HG03354 (cell line): ENCODE results near the gene TUSC2.
"Not testable (repeated sequence)": the region's sequence is repeated elsewhere in the genome, so short reads cannot be mapped to it uniquely, and the experiment has no call there.

ENCODE experiments used
- ATAC-seq: cut with Tn5 transposase; IDR thresholded peaks from one replicate; pipeline ENCODE4 v1.9.1; 2021; ENCODE audit warnings: mild to moderate bottlenecking; ENCODE audit not compliant: unreplicated experiment, poor library complexity, severe bottlenecking

TUSC2 gene

DNA sequence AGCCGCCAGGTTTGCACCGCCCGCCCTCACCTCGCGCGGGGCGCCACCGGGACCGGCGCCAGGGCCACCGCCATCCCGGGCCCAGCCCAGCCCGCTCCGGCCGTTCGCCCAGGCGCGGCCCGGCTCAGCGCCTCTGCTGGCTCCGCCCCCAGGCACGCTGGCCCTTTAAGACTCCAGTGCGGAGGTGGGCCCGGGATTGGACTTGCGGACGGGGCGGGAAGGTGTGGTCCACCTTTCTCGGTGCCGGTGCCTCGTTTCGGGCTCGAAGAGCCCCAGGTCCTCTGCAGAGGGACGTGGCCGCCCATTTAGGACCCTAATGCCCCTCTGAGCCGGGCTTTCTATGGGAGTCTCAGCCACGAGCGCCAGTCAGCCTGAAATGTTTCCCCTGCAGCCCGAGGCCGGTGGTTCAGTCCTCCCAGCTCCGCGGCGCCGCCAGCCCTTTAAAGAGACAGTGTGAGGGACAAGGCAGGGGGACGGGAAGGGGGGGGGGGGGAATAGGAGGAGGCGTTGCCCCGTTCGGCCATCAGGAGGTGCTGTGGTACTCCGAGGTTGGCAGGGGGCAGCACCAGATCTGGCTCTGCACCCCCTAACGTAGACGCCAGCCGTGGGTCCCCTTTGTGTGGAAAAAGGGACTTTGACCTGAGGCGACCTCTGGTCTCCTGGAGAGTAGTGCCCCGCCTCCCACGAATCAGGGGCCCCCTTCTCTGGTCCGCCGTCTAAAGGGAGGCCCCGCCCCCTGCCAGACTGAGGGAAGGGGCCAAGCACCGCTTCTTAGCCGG is 6.5 kb downstream of the TUSC2 start:
- peak; percentile 82 for ATAC-seq

DNA sequence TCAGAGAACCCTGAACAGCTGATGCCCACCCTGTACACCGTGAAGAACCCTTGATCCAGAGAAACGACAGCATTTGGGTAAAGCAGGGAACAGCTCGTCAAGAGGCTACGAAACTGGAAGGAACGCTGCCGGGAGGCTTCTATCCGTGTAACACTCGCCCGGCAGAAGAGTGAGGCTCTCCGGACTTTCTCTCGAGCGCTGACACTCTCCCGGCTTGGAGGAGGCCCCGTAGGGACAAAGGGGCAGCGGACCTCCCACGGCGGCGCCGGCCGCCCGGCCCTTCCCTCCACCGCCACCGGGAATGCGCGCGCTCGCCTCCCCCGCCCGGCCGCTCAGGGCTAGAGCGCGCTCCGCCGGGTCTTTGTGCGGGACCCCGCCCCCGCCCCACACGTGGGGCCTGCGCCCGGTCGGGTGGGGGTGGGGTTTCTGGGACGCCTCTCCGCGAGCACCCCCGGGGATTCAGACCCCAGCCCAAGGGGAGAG is 7.1 kb downstream of the TUSC2 start:
- peak; percentile 53 for ATAC-seq

- ATAC-seq = no peak
Observed at GRCh38 chr3:50319894-50320625, 8.0 kb downstream of the TUSC2 start.

GRCh38 chr3:50319181-50319893 is 8.7 kb downstream of the TUSC2 start:
- ATAC-seq = no peak

DNA sequence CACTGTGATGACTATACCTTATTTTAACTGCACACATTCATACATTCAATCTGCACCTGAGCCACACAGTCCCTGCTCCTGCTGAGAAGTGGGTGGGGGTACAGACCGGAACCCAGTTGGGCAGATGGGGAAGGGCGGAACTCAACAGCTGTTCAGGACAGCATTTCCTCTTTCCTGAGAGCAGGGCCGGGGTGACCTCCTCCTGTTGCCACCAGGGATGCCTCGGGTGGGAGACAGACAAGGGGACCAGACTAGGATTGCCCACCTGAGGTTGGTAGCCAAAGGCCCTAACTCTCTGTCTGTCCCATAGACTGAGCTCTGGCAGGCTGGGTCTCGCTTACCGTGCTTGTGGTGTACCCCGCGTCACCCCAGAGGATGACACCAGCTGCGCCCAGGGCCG is 9.4 kb downstream of the TUSC2 start:
- ATAC-seq = no peak

DNA sequence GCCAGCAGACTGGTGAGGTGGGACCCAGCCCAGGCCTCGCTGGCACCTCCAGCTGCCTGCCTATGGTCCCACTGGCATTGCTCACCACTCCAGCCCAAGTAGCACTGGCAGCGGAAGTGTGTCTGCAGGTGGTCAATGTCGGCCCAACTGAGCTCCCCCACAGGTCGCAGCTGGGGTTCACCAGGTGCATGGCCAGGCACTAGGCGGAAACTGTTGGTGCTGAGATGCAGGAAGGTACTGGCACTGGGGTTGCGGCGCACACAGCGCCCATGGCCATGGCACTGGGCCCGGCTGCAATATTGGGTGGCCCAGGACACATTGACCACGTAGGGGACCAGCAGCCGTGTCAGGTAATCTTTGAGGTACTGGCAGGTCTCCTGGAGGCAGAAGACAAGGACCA is 9.9 kb downstream of the TUSC2 start:
- no peak for ATAC-seq

GRCh38 chr3:50317300-50317699 is 10.7 kb downstream of the TUSC2 start:
- ATAC-seq = no peak

- ATAC-seq = no peak
Observed at GRCh38 chr3:50316657-50317242, 11.3 kb downstream of the TUSC2 start.

DNA sequence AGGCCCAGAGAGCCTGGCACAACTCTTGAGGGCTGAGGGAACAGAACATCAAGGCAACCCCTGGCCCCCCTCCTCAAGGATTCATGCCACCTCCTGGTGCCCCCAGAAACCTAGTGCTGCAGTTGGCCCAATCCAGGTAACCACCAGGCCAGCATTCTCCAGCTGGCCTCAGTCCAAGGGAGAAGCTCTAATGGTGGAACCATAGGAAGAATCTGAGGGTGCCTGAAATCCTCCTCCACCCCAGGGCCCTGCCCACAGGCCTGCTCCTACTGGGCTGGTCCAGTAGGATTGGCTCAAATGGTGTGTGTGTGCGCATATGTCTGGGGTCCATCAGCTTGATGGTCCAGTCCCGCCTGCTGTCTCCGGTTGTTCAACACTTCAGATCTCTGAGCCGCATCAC is 13.2 kb downstream of the TUSC2 start:
- no peak for ATAC-seq

- no peak for ATAC-seq
Observed at GRCh38 chr3:50314342-50314741, 13.7 kb downstream of the TUSC2 start.

- not testable (repeated sequence) for ATAC-seq
Observed at GRCh38 chr3:50312041-50312440, 16.0 kb downstream of the TUSC2 start.

DNA sequence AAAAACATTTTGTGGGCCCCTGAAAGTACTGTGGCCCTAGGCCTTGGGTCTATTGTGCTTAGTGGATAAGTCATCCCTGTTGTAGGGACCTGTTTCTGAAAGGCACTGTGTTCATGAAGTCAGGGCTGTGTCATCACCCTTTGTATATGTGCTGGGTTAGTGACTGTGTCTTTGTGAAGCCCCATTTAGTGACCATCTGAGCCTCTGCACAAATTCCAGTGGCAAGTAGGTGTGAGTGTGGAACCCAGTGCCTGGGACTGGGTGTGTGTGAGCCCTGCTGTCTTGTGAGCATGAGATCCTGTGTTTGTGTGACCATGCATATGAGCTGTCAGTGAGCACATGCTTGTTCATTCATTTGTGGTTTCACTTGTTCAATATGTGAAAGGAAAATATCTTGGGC is 23.4 kb downstream of the TUSC2 start:
- ATAC-seq = no peak

GRCh38 chr3:50303013-50303815 is 24.8 kb downstream of the TUSC2 start, which contains the start of gene HYAL1:
TSS of gene HYAL1 (minus strand) at chr3:50303574. CDS start at chr3:50302956, 618 bp downstream.
- no peak for ATAC-seq

- no peak for ATAC-seq
Observed at GRCh38 chr3:50302095-50303012, 25.7 kb downstream of the TUSC2 start.

DNA sequence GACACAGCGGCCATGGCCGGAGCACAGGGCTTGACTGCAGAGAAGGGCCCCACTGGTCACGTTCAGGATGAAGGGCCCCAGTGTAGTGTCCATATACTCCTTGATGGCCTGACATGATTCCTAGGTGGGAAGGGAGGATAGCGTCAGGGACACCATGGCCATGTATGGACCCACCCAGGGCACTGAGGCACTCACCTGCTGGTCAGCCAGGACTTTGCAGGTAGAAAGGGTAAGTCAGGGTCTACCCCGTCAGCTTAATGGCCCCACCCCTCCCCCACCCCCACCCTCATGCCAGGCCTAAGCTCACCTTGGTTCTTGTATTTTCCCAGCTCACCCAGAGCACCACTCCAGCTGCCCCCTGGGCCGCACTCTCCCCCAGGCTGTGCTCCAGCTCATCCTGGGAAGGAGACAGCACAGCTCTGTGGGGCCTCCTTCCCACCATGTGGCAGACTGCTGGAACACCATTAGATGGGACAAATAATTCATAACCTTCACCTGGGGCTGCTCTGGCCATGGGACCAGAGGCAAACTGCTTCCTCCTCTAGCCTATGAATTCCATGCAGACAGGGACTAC is 27.3 kb downstream of the TUSC2 start:
- no peak for ATAC-seq

- ATAC-seq = no peak
Observed at GRCh38 chr3:50299929-50300680, 27.9 kb downstream of the TUSC2 start.

DNA sequence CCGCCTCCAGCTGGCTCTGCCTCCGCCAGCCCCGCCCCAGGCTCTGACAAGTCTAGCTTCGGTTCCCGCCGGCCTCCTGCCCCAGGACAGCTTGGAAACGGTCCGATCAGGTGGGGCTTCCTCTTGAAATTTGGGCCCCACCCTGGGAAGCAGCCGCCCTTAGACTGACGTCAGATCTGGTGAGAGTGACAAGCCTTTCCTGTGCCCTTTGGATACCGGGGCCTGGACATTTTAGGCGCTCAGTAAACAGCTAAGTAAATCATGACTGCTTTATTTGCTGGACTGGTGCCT is 28.4 kb downstream of the TUSC2 start:
- ATAC-seq = no peak
